Endothelial cell of umbilical vein (primary cell): Measurements from ENCODE around the gene LBR. TPM values are rescaled to one million over a fixed set of nuclear protein-coding genes. Genes with fewer than 3 reads are reported as not detected.
A peak's percentile ranks its signal among the peaks of the same experiment; 100 is the strongest.

ENCODE experiments used
- BruUV-seq: library from RNA; stranded (reverse); fragments of 400-500 nt; replicated peaks from 2 replicates; lab custom pipeline; 2021; lab: Mats Ljungman, UMichigan
- CTCF ChIA-PET: fragments of 300-600, 350-600 bp; sonication (Branson Sonifier 250); formaldehyde crosslinking; loops from one replicate; lab custom pipeline; 2021; ENCODE audit warnings: antibody characterized with exemption, inconsistent platforms; lab: Charles Lee
- POLR2A ChIA-PET: fragments of 300-600, 350-600 bp; sonication (Branson Sonifier 250); formaldehyde crosslinking; loops from one replicate; lab custom pipeline; 2021; ENCODE audit warnings: antibody characterized with exemption, inconsistent platforms; lab: Charles Lee
- DNase-seq: peaks from one replicate; pipeline ENCODE4 v3.0.0-alpha.2; 2011; ENCODE audit warnings: low read depth, low spot score
- FAIRE-seq: peaks from 2 replicates; lab custom pipeline; 2011; peaks lifted over from hg19 to GRCh38; lab: Jason Lieb, UNC
- H2AFZ ChIP-seq: 2 replicates; pipeline ENCODE4 v1.6.0; 2012; ENCODE audit warnings: low read depth, low read length, control low read depth, inconsistent platforms
- H3K27ac ChIP-seq: 2 replicates; pipeline ENCODE4 v1.5.1; 2011; ENCODE audit warnings: low read depth, mild to moderate bottlenecking, control low read depth, low read length, moderate library complexity; ENCODE audit not compliant: insufficient read depth
- H3K27me3 ChIP-seq, 2 experiments: 2 replicates each; pipeline versions ENCODE4 v1.6.0 to v1.6.1; 2011; ENCODE audit warnings: low read length in 2 of 2, mixed read lengths in 1 of 2; ENCODE audit not compliant: control insufficient read depth in 2 of 2, insufficient read depth in 2 of 2
- H3K36me3 ChIP-seq, 2 experiments: 2 replicates in 1 of 2; 3 replicates in 1 of 2; pipeline ENCODE4 v1.5.1; 2011; ENCODE audit warnings: low read length in 2 of 2, mild to moderate bottlenecking in 1 of 2, moderate library complexity in 1 of 2; ENCODE audit not compliant: control insufficient read depth in 2 of 2, insufficient read depth in 2 of 2; ENCODE audit errors: extremely low read depth in 1 of 2
- H3K4me1 ChIP-seq: 3 replicates; pipeline ENCODE4 v1.5.1; 2011; ENCODE audit warnings: mild to moderate bottlenecking, low read length; ENCODE audit not compliant: control insufficient read depth, insufficient read depth; ENCODE audit errors: extremely low read depth
- H3K4me2 ChIP-seq: 2 replicates; pipeline ENCODE4 v1.6.1; 2011; ENCODE audit warnings: low read length, control low read depth, mixed read lengths; ENCODE audit not compliant: insufficient read depth
- H3K4me3 ChIP-seq, 3 experiments: fragments of 200-600 bp in 1 of 3; sonication (generic), shearing (Covaris generic) in 1 of 3; replicated peaks in 1 of 3; 2 replicates each; pipeline ENCODE4 v1.5.1; 2011 to 2016; ENCODE audit warnings: control low read depth in 3 of 3, low read length in 3 of 3, mild to moderate bottlenecking in 2 of 3, inconsistent platforms in 1 of 3, low read depth in 1 of 3, moderate library complexity in 1 of 3; ENCODE audit not compliant: insufficient read depth in 1 of 3
- H3K79me2 ChIP-seq: 2 replicates; pipeline ENCODE4 v1.6.0; 2012; ENCODE audit warnings: low read length, inconsistent platforms; ENCODE audit not compliant: control insufficient read depth, insufficient read depth
- H3K9ac ChIP-seq: replicated peaks from 2 replicates; pipeline ENCODE3; 2011; ENCODE audit warnings: low read length, control low read depth; ENCODE audit not compliant: insufficient read depth; ENCODE audit errors: extremely low read depth
- H3K9me1 ChIP-seq: replicated peaks from 3 replicates; pipeline ENCODE4 v1.6.0; 2011; ENCODE audit warnings: mild to moderate bottlenecking, low read length; ENCODE audit not compliant: control insufficient read depth, insufficient read depth; ENCODE audit errors: extremely low read depth
- H3K9me3 ChIP-seq: replicated peaks from 2 replicates; pipeline ENCODE4 v1.5.1; 2012; ENCODE audit warnings: low read length, inconsistent platforms; ENCODE audit not compliant: control insufficient read depth, insufficient read depth
- H4K20me1 ChIP-seq: replicated peaks from 2 replicates; pipeline ENCODE3; 2011; ENCODE audit warnings: mild to moderate bottlenecking, low read length; ENCODE audit not compliant: control insufficient read depth, insufficient read depth; ENCODE audit errors: extremely low read depth
- CTCF ChIP-seq, 2 donors: IDR thresholded peaks; 1 replicate in 1 of 2; 2 replicates in 1 of 2; pipeline ENCODE4 v1.5.1; 2011; ENCODE audit warnings: low read length in 2 of 2, mild to moderate bottlenecking in 2 of 2, moderate library complexity in 2 of 2, control low read depth in 1 of 2, inconsistent platforms in 1 of 2, low read depth in 1 of 2; ENCODE audit not compliant: insufficient read depth in 1 of 2; ENCODE audit errors: extremely low read depth in 1 of 2
- EZH2 ChIP-seq: IDR thresholded peaks from 2 replicates; pipeline ENCODE4 v1.6.1; 2012; ENCODE audit warnings: borderline replicate concordance, low read depth, mild to moderate bottlenecking, moderate library complexity, low read length, inconsistent platforms; ENCODE audit not compliant: severe bottlenecking
- FOS ChIP-seq: IDR thresholded peaks from 2 replicates; pipeline ENCODE4 v1.6.1; 2011; ENCODE audit warnings: mild to moderate bottlenecking, low read length, moderate library complexity, borderline replicate concordance; ENCODE audit not compliant: insufficient read depth
- GATA2 ChIP-seq: IDR thresholded peaks from 2 replicates; pipeline ENCODE4 v1.7.0; 2011; ENCODE audit warnings: low read depth, mild to moderate bottlenecking, moderate library complexity, mixed read lengths, low read length; ENCODE audit not compliant: insufficient read length, insufficient read depth
- JUN ChIP-seq: IDR thresholded peaks from 2 replicates; pipeline ENCODE4 v1.6.1; 2011; ENCODE audit warnings: borderline replicate concordance, low read depth; ENCODE audit not compliant: insufficient read length, insufficient read depth
- MAX ChIP-seq: IDR thresholded peaks from 2 replicates; pipeline ENCODE4 v1.6.1; 2011; ENCODE audit not compliant: insufficient read depth, insufficient read length
- MYC ChIP-seq: IDR thresholded peaks from one replicate; pipeline ENCODE4 v1.6.1; 2011; ENCODE audit warnings: mild to moderate bottlenecking, low read depth, low read length
- POLR2A ChIP-seq: IDR thresholded peaks from 2 replicates; pipeline ENCODE4 v1.6.1; 2012; ENCODE audit warnings: low read depth, mild to moderate bottlenecking, control low read depth, low read length
- POLR2AphosphoS5 ChIP-seq: IDR thresholded peaks from 2 replicates; pipeline ENCODE4 v1.6.1; 2012; ENCODE audit warnings: low read depth, mild to moderate bottlenecking, control low read depth, low read length, moderate library complexity; ENCODE audit not compliant: insufficient read depth
- dilution Hi-C: fragments of 300-500 bp; cut with MboI; formaldehyde crosslinking; loops from one replicate; pipeline ENCODE4 v1.15.0; 2019; ENCODE audit warnings: low sequenced_read_pairs; ENCODE audit not compliant: extremely low pct_ligation_motif_present
- intact Hi-C: fragments of 100-400 bp; cut with micrococcal nuclease; formaldehyde crosslinking; loops from one replicate; pipeline ENCODE4 v1.10.0; 2022
- polyA plus RNA-seq, 4 experiments: library from polyadenylated mRNA; depleted of rRNA in 3 of 4; stranded (reverse) in 3 of 4; unstranded in 1 of 4; fragments of >200 nt; gene quantifications; 2 replicates each; pipeline versions ENCODE4 v1.2.1 to v1.2.3, GENCODE V29; 2011 to 2012; ENCODE audit warnings: missing spikeins in 1 of 4
- total RNA-seq: library from RNA; stranded (reverse); gene quantifications from 2 replicates; pipeline ENCODE4 v1.2.3, GENCODE V29; 2021

LBR gene
- total and polyA plus RNA-seq, 2 donors (not counting 3 experiments of a cell fraction or from before 2014, with no cell fraction given) = 53.9 to 119 TPM

GRCh38 chr1:225423518-225423855 is 4.4 kb downstream of the LBR start:
- no peak for TF ChIP-seq MAX
- no peak for TF ChIP-seq POLR2A
- no peak for TF ChIP-seq FOS
- TF ChIP-seq GATA2 = no peak
- TF ChIP-seq JUN = no peak
- no peak for TF ChIP-seq EZH2
- no peak for TF ChIP-seq CTCF (IDR thresholded peaks at IDR 0.05; ENCODE audit: extremely low read depth in 1 of 2, insufficient read depth in 1 of 2, low read depth in 1 of 2, low read length in 2 of 2)
- TF ChIP-seq POLR2AphosphoS5 = no peak
- no peak for TF ChIP-seq MYC
- Histone ChIP-seq H3K9ac (no peak overlapping the region), H3K27ac (no peak overlapping the region), H3K9me3 (no peaks in the 10 kb centered on the region), H3K4me2 (peak overlapping the region; percentile 73), H3K36me3 (peaks cover 4 to 14% of the 10 kb centered on the region in 2 experiments), H3K9me1 (no peaks in the 10 kb centered on the region), H3K4me1 (peaks cover 47% of the 10 kb centered on the region), H2AFZ (no peak overlapping the region), H4K20me1 (peaks cover 4% of the 10 kb centered on the region), H3K27me3 (no peaks in the 10 kb centered on the region), H3K4me3 (no peak overlapping the region), H3K79me2 (peaks cover 71% of the 10 kb centered on the region)
- dilution Hi-C loops (no loop called here), intact Hi-C loops (no loop called here)
- peak; percentile 9 for DNase-seq
- ChIA-PET POLR2A (no interaction called here), CTCF (interaction anchor here (0.8 to 1.0 kb wide), 3 partner anchors 18 to 552 kb away, joined by 3 to 5 read pairs (median 4); no protein-coding TSS in a partner anchor)
- BruUV-seq = no TSS peak
- FAIRE-seq = no peak
